ENCODE measurements around the gene ACOT13.
"Not testable (repeated sequence)": the region's sequence is repeated elsewhere in the genome, so short reads cannot be mapped to it uniquely, and the experiment has no call there.

The ACOT13 gene

DNA sequence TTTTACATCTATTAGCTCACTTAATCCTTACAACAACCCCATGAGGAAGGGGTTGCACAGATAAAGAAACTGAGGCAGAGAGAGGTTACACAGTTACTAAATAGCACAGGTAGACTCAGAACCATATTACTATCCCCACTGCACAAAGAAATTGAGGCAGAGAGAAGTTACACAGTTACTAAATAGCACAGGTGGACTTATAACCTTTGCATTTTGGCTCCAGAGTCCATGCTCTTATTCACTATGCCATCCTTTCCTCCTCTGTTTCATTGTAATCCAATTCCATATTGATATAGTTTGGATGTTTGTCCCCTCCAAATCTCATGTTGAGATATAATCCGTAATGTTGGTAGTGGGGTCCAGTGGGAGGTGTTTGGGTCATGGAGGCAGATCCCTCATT, 3.7 kb upstream of the ACOT13 start:
- DNase-seq, result no peak

DNA sequence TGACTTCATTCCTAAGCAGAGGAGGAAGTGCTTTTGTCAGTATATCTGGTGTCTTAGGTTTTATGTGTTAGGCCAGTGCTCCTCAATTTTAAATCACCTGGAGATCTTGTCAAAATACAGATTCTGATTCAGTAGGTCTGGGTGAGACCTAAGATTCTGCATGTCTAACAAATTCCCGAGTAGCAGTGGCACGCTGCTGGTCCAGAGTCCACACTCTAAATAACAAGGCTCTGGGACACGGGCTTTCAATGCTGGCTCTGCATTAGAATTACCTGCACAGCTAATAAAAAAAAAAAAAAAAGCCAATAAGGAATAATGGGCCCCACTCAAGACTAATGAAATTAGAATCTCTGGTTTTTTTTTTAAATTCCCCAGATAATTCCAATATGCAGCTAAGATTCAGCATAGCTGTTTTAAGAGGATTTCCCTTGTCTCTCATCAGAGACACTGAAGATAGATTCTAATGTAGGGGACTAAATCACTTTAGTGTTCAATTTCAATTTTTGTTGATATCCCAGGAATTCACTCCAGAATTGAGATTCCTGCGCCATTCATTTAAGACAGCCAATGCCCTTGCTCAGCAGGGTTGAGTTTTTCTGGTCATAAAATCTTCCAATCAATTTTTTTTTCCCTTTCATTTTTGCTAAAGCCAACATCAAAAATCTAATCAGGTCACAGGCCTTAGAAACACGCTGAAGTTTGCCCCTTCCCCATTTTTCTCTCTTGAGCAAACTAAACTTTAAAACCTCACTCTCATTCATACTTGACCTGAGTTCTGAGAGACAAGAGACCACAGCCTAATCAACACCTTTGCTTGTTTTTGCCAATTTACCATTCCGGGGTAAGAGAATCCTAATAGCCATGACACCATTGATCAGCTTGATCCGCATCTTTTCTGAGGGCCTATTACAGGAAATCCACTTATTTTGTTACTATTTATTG, 2.6 kb upstream of the ACOT13 start:
- DNase-seq, result no peak

DNA sequence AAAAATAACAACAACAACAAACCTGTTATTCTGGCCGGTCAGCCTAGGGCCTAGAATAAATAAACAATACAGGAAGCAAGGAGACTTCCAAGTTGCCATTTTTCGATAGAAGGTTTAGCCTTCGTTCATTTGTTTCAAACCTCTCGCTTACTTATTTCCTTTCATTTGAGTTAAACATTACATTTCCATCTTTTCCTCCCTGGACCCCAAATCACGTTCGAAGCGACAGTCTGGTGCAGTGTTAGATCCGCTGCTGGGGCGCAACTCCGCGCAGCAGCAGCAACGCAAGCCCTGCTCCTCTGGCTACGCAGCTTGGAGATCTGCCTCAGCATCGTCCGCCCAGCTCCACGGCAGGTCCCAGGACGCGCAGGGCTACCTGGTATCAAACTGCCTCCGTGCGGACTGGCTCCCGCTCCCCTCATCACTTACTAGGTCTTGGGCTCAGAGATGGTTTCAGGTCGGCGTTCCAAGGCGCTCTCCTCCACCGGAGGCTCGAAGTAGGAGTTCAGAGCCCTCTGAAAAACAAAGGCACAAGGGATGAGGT, 708 bp upstream of the ACOT13 start:
- DNase-seq, result no peak

DNA sequence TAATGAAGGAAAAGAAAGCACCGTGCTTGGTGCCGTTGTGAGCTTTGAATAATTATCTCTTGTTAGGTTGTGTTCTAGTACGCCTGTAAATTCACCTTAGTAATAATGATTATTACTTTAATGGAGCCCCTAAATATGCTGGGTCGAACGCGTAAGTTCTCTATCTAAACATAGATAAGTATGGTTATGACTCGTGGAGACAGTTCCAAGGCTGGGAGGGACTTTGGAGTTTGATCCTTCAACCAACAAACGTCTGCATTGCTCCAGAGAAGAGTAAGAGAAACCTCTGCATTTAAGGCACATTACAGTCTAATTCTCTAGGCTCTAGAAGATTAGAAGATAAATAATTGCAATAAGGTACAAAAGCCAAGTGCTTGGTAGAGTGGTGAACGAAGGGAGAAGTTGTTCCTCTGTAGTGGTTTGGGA, 514 bp downstream of the ACOT13 start:
- DNase-seq, result no peak

DNA sequence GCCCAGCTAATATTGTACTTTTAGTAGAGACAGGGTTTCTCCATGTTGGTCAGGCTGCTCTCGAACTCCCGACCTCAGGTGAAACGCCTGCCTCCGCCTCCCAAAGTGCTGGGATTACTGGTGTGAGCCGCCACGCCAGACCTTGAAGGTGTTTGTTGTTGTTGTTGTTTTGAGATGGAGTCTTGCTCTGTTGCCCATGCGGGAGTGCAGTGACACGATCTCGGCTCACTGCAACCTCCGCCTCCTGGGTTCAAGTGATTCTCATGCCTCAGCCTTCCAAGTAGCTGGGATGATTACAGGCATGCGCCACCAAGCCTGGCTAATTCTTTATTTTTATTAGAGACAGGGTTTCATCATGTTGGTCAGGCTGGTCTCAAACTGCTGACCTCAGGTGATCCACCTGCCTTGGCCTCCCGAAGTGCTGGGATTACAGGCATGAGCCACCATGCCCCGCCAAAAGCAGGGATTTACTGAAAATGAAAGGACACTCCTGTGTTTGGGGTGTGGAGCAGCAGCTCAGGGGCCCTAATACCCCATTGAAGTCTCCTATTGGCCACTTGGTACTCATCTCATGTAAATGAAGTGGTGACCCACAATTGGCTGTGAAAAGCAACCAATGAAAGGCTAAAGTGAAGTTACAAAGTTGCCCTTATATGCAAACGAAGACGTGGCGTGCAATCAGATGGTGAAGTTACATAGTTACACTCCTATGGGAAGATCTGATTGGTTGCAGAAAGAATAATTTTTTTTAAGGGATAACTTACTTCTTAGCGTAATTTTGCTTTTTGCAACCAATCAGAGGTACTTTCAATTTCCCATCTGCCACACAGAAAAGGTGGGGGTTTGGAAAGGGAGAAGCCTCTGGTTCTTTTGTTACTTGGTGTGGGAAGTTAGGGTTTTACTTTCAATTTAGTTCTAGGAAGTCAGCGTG, 1.5 kb downstream of the ACOT13 start:
- not testable (repeated sequence) for DNase-seq

DNA sequence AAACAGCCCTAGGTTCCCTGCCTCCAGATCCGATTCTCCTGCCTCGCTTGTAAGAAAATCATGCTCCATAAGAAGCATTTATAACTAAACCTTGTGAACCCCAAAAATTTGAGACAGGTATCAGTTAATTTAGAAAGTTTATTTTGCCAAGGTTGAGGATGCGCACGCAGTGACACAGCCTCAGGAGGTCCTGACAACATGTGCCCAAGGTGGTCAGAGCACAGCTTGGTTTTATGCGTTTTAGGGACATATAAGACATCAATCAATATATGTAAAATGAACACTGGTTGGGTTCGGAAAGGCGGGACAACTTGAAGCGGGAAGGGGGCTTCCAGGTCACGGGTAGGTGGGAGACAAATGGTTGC, 2.1 kb downstream of the ACOT13 start:
- DNase-seq, result no peak

DNA sequence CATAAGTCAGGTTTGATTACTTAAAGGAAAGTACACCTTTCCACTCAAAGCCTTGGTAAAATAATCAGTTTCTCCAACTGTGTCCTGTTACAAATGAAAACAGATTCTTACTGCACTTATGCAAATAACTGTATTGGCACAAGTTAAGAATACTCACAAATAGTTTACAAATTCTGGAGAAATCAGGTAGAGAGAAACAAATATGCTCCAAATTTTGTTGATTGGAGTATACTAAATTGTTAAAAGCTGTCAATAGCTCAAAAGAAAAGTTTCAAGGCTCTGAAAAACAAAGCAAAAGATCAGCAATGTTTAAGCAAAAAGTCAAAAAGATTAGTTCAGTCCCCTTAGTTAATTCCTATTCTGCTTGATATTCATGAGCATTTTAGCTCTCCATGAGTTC, 3.6 kb downstream of the ACOT13 start:
- DNase-seq, result not testable (repeated sequence)

DNA sequence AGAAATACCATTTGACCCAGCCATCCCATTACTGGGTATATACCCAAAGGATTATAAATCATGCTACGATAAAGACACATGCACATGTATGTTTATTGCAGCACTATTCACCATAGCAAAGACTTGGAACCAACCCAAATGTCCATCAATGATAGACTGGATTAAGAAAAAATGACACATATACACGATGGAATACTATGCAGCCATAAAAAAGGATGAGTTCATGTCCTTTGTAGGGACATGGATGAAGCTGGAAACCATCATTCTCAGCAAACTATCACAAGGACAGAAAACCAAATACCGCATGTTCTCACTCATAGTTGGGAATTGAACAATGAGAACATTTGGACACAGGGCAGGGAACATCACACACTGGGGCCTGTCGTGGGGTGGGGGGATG, 4.2 kb downstream of the ACOT13 start:
- not testable (repeated sequence) for DNase-seq

DNA sequence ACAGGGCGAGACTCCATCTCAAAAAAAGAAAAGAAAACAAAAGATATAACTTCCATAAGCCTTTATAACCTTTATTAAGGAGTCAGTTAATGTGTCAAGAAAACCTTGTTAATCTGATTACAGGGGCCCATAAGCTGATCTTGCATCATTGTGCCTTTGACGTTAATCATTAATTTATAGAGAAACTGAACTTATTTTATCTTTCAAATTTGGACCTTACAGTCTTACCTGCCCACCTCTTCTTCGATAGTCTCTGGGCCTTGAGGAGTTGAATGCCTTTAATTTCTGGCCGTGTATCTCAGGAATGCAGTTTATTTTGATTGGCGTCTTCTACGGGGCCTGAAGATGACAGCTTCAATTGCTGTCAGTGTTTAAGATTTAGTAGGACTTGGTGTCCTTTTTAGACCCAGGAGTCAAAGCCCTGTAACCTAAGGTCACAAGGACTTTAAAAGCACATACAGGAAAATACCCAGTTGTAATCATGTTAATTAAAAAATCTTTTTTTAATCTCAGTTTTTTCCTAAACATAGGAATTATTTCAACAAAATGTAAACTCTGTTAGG, 5.8 kb downstream of the ACOT13 start:
- DNase-seq, result no peak

DNA sequence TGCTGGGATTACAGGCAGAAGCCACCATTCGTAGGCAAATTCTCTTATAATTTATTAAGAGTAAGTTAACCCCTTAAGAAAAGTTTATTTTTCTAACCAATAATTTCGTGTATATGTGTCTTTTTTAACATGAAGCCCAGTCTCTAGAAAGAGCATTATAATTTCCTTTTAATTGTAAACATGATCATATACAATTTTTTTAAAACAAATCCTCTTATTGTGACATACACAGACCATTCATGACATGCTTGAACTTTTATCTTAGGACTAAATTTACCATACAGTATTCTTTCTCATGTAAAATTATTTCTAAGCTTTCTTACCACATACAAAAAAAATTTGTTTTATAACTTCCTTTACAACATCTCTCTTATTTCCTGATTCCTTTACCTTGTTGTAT, 6.7 kb downstream of the ACOT13 start:
- no peak for DNase-seq

DNA sequence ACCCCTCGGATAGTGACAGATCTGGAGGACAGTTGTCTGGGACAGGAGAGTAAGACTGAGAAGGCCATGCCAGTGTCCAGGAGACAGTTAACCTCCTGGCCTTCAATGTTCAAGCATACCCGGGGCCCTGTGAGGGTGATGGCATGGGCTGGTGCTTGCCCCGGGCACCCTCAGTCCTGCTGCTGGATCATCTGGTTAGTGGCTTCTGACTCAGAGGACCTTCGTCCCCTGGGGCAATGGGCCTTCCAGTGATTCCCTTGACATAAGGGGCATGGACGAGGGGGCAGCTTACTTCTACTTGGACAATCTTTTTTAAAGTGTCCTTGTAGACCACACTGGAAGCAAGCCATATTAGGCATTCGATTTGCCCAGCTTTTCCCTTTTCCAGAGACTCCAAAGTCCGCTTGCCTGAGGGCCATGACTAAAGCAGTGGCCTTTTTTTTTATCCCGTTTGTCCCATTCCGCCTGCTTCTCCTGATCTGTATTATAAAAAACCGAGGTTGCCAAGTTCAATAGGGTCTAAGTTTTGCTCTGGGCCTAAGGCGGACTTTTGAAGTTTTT, 12.0 kb downstream of the ACOT13 start:
- DNase-seq, result not testable (repeated sequence)

DNA sequence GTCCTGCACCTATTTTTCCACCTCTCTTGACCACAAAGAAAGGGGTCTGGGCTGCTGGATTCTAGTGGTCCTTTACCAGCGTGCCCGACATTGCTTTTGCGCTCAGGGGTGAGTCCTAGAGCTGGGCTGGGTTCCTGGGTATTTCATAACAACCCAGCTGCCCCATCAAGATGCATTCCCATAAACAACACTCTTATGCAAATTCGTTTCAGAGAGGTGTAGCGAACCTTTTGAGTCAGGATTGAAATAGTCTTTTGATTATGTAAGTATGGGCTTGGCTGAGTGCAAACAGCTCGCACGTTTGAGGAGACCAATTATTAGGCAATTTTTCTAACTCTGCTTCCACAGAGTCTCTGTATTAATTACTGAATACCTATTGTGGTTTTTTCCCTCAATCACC, 13.7 kb downstream of the ACOT13 start:
- no peak for DNase-seq

DNA sequence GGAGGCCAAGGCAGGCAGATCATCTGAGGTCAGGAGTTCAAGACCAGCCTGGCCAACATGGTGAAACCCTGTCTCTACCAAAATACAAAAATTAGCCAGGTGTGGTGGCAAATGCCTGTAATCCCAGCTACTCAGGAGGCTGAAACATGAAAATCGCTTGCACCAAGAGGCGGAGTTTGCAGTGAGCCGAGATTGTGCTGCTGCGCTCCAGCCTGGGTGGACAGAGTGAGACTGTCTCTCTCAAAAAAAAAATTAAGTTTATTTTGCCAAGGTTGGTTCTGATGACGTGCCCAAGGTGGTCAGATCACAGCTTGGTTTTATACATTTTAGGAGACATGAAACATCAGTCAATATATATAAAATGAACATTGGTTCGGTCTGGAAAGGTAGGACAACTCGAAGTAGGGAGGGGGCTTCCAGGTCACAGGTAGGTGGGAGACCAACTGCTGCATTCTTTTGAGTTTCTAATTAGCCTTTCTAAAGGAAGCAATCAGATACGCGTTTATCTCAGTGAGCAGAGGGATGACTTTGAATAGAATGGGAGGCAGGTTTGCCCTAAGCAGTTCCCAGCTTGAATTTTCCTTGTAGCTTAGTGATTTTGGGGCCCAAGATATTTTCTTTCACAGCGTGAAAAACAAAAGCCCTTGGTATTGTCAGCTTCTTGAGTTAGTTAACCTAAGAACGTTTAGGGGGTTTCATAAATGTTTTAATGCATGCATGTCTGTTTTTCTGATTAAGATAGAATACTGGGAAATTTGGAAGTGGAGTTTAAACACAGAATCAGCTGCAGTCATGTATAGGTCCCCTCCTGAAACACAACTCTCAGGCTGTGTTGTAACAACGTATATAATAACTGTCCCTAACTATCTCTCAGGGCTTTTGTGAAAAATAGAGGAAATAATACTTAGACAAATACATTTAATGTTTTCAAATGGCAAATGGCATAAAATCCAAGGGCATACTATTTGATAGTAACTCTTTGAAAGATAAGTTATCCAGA, 16.7 kb downstream of the ACOT13 start:
- no peak for DNase-seq

DNA sequence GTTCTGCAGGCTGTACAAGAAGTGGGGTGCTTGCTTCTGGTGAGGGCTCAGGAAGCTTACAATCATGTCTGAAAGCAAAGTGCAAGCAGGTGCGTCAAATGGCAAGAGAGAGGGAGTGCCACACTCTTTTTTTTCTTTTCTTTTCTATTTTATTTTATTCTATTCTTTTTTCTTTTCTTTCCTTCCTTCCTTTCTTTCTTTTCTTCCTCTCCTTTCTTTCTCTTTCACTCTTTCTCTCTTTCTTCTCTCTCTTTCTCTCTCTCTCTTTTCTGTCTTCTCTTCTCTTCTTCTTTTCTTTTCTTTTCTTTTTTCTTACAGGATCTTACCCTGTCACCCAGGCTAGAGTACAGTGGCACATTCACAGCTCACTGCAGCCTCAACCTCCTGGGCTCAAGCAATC, 19.5 kb downstream of the ACOT13 start:
- DNase-seq, result no peak

DNA sequence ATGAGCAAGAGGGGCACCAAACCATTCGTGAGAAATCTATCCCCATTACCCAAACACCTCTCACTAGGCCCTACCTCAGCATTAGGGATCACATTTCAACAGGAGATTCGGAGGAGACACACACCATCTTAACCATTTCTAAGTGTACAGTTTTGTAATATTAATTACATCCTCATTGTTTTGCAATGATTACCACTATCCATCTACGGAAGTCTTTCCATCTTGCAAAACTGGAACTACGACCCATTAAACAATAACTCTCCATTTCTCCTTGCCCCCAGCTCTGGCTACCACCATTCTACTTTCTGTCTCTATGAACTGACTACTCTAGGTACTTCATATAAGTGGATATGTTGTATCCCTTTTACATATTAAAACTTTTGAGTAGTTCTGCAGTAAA, 20.1 kb downstream of the ACOT13 start:
- no peak for DNase-seq

DNA sequence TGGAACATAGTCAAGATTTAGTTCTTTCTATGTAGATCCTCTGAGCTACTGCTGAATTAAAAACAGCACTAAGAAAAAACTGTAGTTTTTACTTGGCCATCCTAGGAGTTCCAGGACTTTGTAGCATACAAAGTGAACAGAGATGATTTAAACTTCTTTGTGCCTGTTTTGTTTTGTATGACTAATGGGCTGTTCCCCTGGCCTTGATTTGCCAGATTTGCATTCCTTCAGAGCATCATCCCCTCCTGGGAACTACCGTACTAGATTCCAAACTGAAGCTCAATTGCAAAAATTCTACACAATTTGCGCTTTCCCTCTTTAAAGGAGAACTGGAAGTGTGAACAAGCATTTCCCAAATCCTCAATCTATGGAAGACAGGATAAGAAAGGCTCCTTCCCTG, 23.1 kb downstream of the ACOT13 start:
- no peak for DNase-seq

DNA sequence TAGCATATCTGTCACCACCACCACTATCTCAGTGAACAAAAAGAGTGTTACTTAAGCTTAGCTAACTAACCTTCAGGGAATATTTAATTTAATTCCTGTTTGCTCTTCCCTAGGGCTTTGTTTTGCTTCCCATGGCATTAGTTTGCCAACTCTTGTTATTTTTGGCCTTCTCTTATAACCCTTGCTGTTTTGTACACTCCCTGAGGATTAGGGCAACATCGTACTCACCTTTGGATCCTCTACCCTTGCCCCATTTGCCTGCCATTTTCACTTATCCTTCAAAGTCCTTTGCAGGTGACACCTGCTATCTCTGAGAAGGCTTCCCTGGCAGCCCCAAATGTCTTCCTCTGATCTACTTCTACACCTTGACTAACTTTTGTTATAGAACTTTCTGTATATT, 23.7 kb downstream of the ACOT13 start:
- DNase-seq, result no peak

DNA sequence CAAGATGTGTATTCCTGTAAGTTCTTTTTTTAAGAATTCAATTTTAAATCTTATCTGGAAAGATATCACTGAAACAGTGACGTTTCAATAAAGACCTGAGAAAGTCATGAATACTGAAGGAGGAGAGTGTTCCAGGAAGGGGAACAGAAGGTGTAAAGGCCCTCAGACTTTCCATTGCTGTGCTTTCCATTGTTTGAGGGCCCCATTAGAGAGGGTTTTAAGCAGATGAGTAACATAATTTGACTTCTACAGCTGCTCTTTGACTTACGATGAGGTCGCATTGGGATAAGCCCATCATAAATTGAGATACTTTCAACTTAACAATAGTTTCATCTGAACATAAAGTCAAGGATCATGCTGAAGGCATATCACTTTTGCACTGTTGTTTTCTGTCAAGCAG, 24.7 kb downstream of the ACOT13 start:
- DNase-seq, result no peak

DNA sequence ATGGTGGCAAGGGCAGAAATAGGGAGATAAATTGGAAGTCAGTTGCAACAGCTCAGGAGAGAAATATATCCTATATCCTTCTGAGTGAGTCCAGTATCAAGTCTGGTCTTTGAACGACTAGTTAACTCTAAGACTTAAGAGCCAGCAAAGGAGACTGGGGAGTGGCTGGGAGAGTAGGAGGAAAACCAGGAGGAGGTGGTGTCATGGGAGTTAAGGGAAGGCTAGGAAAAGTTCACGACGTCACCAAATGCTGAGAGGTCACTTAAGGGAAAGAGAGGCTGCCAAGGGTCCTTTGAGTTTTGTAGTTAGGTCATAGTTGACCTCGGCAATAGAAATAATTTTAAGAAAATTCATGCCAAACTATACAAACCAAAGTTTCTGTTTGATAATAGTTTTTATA, 25.1 kb downstream of the ACOT13 start:
- no peak for DNase-seq

DNA sequence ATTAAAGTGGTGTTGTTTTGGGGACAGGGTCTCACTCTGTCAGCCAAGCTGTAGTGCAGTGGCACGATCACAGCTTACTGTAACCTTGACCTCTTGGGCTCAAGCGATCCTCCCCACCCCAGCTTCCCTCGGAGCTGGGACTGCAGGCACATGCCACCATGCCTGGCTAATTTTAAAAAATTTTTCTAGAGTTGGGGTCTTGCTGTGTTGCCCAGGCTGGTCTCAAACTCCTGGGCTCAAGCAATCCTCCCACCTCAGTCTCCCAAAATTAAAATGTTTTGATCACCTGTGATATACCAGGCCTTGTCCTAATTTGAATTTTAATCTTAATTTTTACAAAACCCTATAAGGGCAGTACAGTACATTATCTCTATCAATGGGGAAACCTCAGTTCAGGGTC, 25.5 kb downstream of the ACOT13 start:
- no peak for DNase-seq

DNA sequence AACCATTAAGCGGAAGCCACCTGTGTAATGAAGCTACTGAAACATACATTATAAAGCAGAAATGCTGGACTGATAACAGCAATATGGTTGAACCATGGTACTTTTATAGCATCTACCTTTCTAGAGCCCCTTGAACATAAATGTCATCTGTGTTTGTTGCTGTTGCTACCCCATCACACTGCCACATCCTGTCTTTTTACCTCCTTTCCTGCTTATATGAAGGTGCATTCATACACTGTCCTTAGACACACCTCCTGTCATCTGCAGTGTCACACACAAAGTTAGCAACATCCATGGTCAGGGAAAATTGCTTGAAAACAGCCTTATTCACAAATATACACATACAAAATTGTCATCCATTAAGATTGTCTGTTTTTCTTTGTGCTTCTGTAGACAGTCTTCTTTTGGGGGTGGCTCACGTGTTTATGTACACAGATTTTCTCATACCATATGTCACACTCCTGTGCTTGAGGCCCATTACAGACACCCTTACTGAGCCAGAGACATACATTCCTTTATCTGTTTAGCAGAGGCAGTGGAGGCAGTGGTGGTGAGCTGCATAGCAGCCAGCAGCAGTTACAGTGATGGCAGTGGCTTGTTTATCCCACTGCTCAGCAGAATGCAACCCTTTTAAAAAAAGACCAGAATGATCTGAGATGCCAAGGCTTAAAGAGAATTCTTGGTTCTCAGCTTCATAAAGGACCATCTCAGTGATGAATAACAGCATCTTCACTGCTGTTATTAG, 26.1 kb downstream of the ACOT13 start:
- no peak for DNase-seq

All from NCI-H1417 treated with DMSO at 0.1 percent for 48 hours (cell line).